MM.1S (cell line): ENCODE measurements around the gene LAD1.

Experiments
- DNase-seq: peaks from one replicate; pipeline ENCODE4 v3.0.0-alpha.2; 2015
- H2AFZ ChIP-seq: fragments of 300-600 bp; sonication (generic); 2 replicates; pipeline ENCODE4 v1.6.0; 2016; ENCODE audit warnings: antibody characterized with exemption, low read length
- H3F3A ChIP-seq: fragments of 300-600 bp; sonication (generic); 2 replicates; pipeline ENCODE4 v1.6.1; 2016; ENCODE audit warnings: mild to moderate bottlenecking, antibody characterized with exemption, low read length, moderate library complexity, mixed read lengths; ENCODE audit not compliant: insufficient read depth
- H3K27ac ChIP-seq: fragments of 300-600 bp; sonication (generic); 2 replicates; pipeline ENCODE4 v1.5.1; 2016; ENCODE audit warnings: mild to moderate bottlenecking, low read length
- H3K27me3 ChIP-seq: fragments of 300-600 bp; sonication (generic); replicated peaks from 2 replicates; pipeline ENCODE4 v1.6.0; 2016; ENCODE audit warnings: low read length; ENCODE audit not compliant: insufficient read depth
- H3K36me3 ChIP-seq: fragments of 300-600 bp; sonication (generic); replicated peaks from 2 replicates; pipeline ENCODE4 v1.6.1; 2016; ENCODE audit warnings: mild to moderate bottlenecking, low read length, mixed read lengths; ENCODE audit not compliant: insufficient read depth
- H3K4me1 ChIP-seq: fragments of 300-600 bp; sonication (generic); 2 replicates; pipeline ENCODE4 v1.6.1; 2016; ENCODE audit warnings: low read length, mixed read lengths
- H3K4me2 ChIP-seq: fragments of 300-600 bp; sonication (generic); 2 replicates; pipeline ENCODE4 v1.6.0; 2016; ENCODE audit warnings: low read depth, low read length
- H3K4me3 ChIP-seq: fragments of 300-600 bp; sonication (generic); 2 replicates; pipeline ENCODE4 v1.5.1; 2016; ENCODE audit warnings: low read length, mixed read lengths
- H3K79me2 ChIP-seq: fragments of 300-600 bp; sonication (generic); 2 replicates; pipeline ENCODE4 v1.6.1; 2016; ENCODE audit warnings: mixed run types, low read length, mixed read lengths
- H3K9ac ChIP-seq: fragments of 300-600 bp; sonication (generic); 2 replicates; pipeline ENCODE4 v1.6.1; 2016; ENCODE audit warnings: low read length, mixed read lengths
- H3K9me2 ChIP-seq: fragments of 300-600 bp; sonication (generic); replicated peaks from 2 replicates; pipeline ENCODE4 v1.6.1; 2016; ENCODE audit warnings: mild to moderate bottlenecking, low read length, mixed read lengths; ENCODE audit not compliant: insufficient read depth
- H3K9me3 ChIP-seq: fragments of 300-600 bp; sonication (generic); replicated peaks from 2 replicates; pipeline ENCODE4 v1.6.1; 2016; ENCODE audit warnings: mild to moderate bottlenecking, low read length, mixed read lengths; ENCODE audit not compliant: insufficient read depth
- H4K20me1 ChIP-seq: fragments of 300-600 bp; sonication (generic); 2 replicates; pipeline ENCODE4 v1.6.1; 2016; ENCODE audit warnings: mild to moderate bottlenecking, low read length, moderate library complexity, mixed read lengths; ENCODE audit not compliant: insufficient read depth
- CTCF ChIP-seq: fragments of 300-600 bp; sonication (generic); IDR thresholded peaks from 2 replicates; pipeline ENCODE4 v1.5.1; 2016; ENCODE audit warnings: antibody characterized with exemption, low read length, mixed read lengths
- EZH2 ChIP-seq: fragments of 300-600 bp; sonication (generic); optimal IDR thresholded peaks from 2 replicates; pipeline ENCODE3; 2017; ENCODE audit warnings: low read depth, mild to moderate bottlenecking, antibody characterized with exemption, low read length, mixed read lengths
- EZH2phosphoT487 ChIP-seq: fragments of 300-600 bp; sonication (generic); IDR thresholded peaks from 2 replicates; pipeline ENCODE4 v1.6.1; 2018; ENCODE audit warnings: antibody characterized with exemption, low read length

Gene LAD1

DNA sequence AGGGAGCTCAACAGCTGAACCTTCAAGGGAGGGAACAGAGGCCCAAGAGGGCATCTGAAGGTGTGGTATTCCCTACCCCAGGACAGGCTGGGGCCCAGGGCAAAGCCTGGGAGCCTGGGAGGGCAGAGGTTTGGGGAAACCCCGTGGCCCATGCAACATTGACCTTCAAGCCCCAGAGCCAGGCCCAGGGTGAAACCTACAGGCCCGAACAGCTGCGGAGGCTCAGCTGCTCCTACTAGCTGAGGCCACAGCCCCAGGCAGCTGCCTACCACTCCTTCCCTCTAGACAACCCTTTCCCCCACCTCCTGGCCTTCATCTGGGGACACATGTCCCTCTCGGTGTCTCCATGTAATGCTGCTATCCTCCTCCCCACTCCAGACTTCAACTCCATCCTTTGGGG, 3.2 kb downstream of the LAD1 start:
- no peaks in the 10 kb centered on the region for H4K20me1 ChIP-seq
- TF ChIP-seq EZH2phosphoT487 (no peak), CTCF (no peak), EZH2 (no peak)
- H3K4me1 ChIP-seq, result no peaks in the 10 kb centered on the region
- no peak overlapping the region for H2AFZ ChIP-seq
- H3K36me3 ChIP-seq, result no peaks in the 10 kb centered on the region
- DNase-seq, result no peak
- no peaks in the 10 kb centered on the region for H3F3A ChIP-seq
- peaks cover 80% of the 10 kb centered on the region for H3K27me3 ChIP-seq
- no peak overlapping the region for H3K9ac ChIP-seq
- no peaks in the 10 kb centered on the region for H3K79me2 ChIP-seq
- no peaks in the 10 kb centered on the region for H3K9me3 ChIP-seq
- no peak overlapping the region for H3K4me2 ChIP-seq
- no peaks in the 10 kb centered on the region for H3K9me2 ChIP-seq
- H3K4me3 ChIP-seq, result no peak overlapping the region
- no peak overlapping the region for H3K27ac ChIP-seq

GRCh38 chr1:201394591-201394990, 4.5 kb downstream of the LAD1 start:
- no peak overlapping the region for H3K27ac ChIP-seq
- no peaks in the 10 kb centered on the region for H3K4me1 ChIP-seq

DNA sequence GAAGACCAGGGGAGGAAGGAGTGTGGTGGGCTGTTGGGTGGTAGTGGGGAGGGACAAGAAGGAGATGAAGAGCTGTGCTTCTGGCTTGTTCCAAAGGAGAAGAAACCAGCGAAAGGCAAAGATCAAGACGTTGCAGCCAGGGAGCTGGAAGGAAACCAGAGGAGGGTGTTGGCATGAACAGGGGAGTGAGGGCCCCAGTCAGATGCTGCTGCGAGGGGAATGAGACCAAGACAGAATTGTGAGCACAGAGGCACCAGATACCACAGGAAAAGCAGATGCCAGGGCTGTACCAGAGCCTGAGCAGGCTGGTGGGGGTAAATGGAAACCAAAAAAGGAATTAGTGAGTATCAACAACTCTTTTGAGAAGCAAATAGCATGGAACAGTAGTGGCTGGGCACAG, 6.0 kb downstream of the LAD1 start:
- Histone ChIP-seq H3K9ac (no peak overlapping the region), H3F3A (no peaks in the 10 kb centered on the region), H2AFZ (no peak overlapping the region), H3K4me2 (no peak overlapping the region), H3K9me2 (no peaks in the 10 kb centered on the region), H3K79me2 (no peaks in the 10 kb centered on the region), H4K20me1 (no peaks in the 10 kb centered on the region), H3K27me3 (peaks cover 52% of the 10 kb centered on the region), H3K4me3 (no peak overlapping the region), H3K36me3 (no peaks in the 10 kb centered on the region), H3K27ac (no peak overlapping the region), H3K4me1 (no peaks in the 10 kb centered on the region), H3K9me3 (no peaks in the 10 kb centered on the region)
- TF ChIP-seq CTCF, result no peak
- TF ChIP-seq EZH2phosphoT487, result no peak
- TF ChIP-seq EZH2, result no peak
- no peak for DNase-seq

More at GRCh38 chr1:201394591-201394990, 4.5 kb downstream of the LAD1 start:
- TF ChIP-seq CTCF, result no peak
- no peak for TF ChIP-seq EZH2phosphoT487
- TF ChIP-seq EZH2, result no peak
- H3K4me2 ChIP-seq, result no peak overlapping the region
- H4K20me1 ChIP-seq, result no peaks in the 10 kb centered on the region
- no peak overlapping the region for H2AFZ ChIP-seq
- no peaks in the 10 kb centered on the region for H3K79me2 ChIP-seq
- H3K4me3 ChIP-seq, result no peak overlapping the region
- H3F3A ChIP-seq, result no peaks in the 10 kb centered on the region
- DNase-seq, result no peak
- no peak overlapping the region for H3K9ac ChIP-seq
- H3K27me3 ChIP-seq, result peaks cover 67% of the 10 kb centered on the region
- H3K9me3 ChIP-seq, result no peaks in the 10 kb centered on the region
- no peaks in the 10 kb centered on the region for H3K9me2 ChIP-seq
- H3K36me3 ChIP-seq, result no peaks in the 10 kb centered on the region
